HK-2 (cell line): ENCODE results near the gene LY6G6C.

Source experiments
- DNase-seq: peaks from one replicate; pipeline ENCODE4 v3.0.0-alpha.2; 2018; ENCODE audit not compliant: unreplicated experiment

Gene LY6G6C

GRCh38 chr6:31680226-31681134 lies 41.1 kb downstream of the LY6G6C start, which contains the start of gene LY6G5C:
LY6G5C (minus strand) TSS chr6:31681067; CDS start chr6:31680373, 694 bp downstream.
- DNase-seq: peak; percentile 80

- DNase-seq: no peak
Observed at GRCh38 chr6:31677955-31678354, 43.6 kb downstream of the LY6G6C start.

GRCh38 chr6:31676904-31677303 lies 44.6 kb downstream of the LY6G6C start:
- no peak for DNase-seq

- DNase-seq: no peak
Observed at GRCh38 chr6:31676322-31676903, 45.1 kb downstream of the LY6G6C start.

GRCh38 chr6:31669676-31670075 lies 51.9 kb downstream of the LY6G6C start, which contains the start of gene LY6G5B:
LY6G5B (plus strand) TSS chr6:31669976; CDS start chr6:31670951, 975 bp downstream.
- no peak for DNase-seq
